Heart left ventricle (tissue), 16 donors: ENCODE data around the gene UQCC3. TPM values are rescaled to one million over a fixed set of nuclear protein-coding genes. Genes with fewer than 3 reads are reported as not detected.

Experiments used
- ATAC-seq, 4 donors: fragments of 200-7000 bp; cut with Tn5 transposase; one replicate each; pipeline ENCODE4 v1.9.1; 2020 to 2022; ENCODE audit warnings: moderate library complexity in 4 of 4, mild to moderate bottlenecking in 3 of 4, moderate number of reproducible peaks in 1 of 4
- DNase-seq, 5 donors: peaks; one replicate each; pipeline ENCODE4 v3.0.0-alpha.2; 2020
- H3K27ac ChIP-seq, 12 donors: fragments of 200-600 bp; sonication (generic) in 4 of 12; one replicate each; pipeline versions ENCODE4 v1.5.0 to v1.8.0; 2016 to 2022; ENCODE audit warnings: mild to moderate bottlenecking in 2 of 12
- H3K27me3 ChIP-seq, 9 donors: fragments of 200-600 bp; sonication (generic) in 2 of 9; one replicate each; pipeline versions ENCODE4 v1.5.1 to v1.8.0; 2016 to 2022; ENCODE audit warnings: mild to moderate bottlenecking in 3 of 9
- H3K36me3 ChIP-seq, 9 donors: fragments of 200-600 bp; sonication (generic) in 2 of 9; one replicate each; pipeline versions ENCODE4 v1.5.0 to v1.8.0; 2018 to 2022; ENCODE audit warnings: mild to moderate bottlenecking in 2 of 9
- H3K4me1 ChIP-seq, 12 donors: fragments of 200-600 bp; sonication (generic) in 4 of 12; one replicate each; pipeline versions ENCODE4 v1.5.0 to v1.8.0; 2016 to 2022; ENCODE audit warnings: mild to moderate bottlenecking in 3 of 12
- H3K4me3 ChIP-seq, 12 donors: fragments of 200-600 bp; sonication (generic) in 4 of 12; one replicate each; pipeline versions ENCODE4 v1.5.0 to v1.8.0; 2017 to 2022; ENCODE audit warnings: mild to moderate bottlenecking in 9 of 12, moderate library complexity in 4 of 12
- H3K9me3 ChIP-seq, 12 donors: fragments of 200-600 bp; sonication (generic) in 4 of 12; one replicate each; pipeline versions ENCODE4 v1.5.0 to v1.8.0; 2016 to 2022; ENCODE audit warnings: mild to moderate bottlenecking in 1 of 12
- CTCF ChIP-seq, 12 donors: fragments of 200-600 bp; sonication (generic) in 4 of 12; IDR thresholded peaks; one replicate each; pipeline versions ENCODE4 v1.5.0 to v1.8.0; 2018 to 2022; ENCODE audit warnings: antibody characterized with exemption in 12 of 12, mild to moderate bottlenecking in 5 of 12
- POLR2A ChIP-seq, 2 donors: fragments of 450-650 bp; IDR thresholded peaks; one replicate each; pipeline ENCODE4 v1.6.1; 2017; ENCODE audit warnings: antibody characterized with exemption in 2 of 2, mild to moderate bottlenecking in 2 of 2, moderate library complexity in 2 of 2
- WGBS, 4 donors: extraction: QIAGEN DNeasy Blood & Tissue Kit in 2 of 4; methylation state at CpG; one replicate each; pipeline versions ENCODE4 v1.1.5 to v1.1.7; 2013 to 2018; 5-methylcytosine and 5-hydroxymethylcytosine counted together
- intact Hi-C, 10 donors: fragments of 100-400 bp; cut with DNase I; formaldehyde crosslinking; loops; one replicate each; pipeline versions ENCODE4 v1.11.1 to v1.14.2; 2022
- polyA plus RNA-seq, 2 donors: library from polyadenylated mRNA; stranded (reverse); fragments of 200-250 nt; gene quantifications; one replicate each; pipeline ENCODE4 v1.2.3, GENCODE V29; 2013
- total RNA-seq, 9 donors: library from RNA; depleted of rRNA in 2 of 9; stranded (reverse); fragments of >200 nt in 2 of 9; fragmentation: NEBNext Ultra II Directional in 3 of 9; extraction: Animal tissue kit (Norgen Biotek cat#: 25700) in 3 of 9; gene quantifications; one replicate each; pipeline versions ENCODE4 v1.1.0 to v1.2.4, GENCODE V29; 2016 to 2023
- donor health status: ischemic (EF 13 %, LVEDD 7.1; RV severe dilation, severe dysfunction).
- donor health status: healthy with polysubstance abuse.
- donor health status: DM: no; HTN: yes; CAD: no.
- donor health status: DM: no; HTN: no; CAD: no.
- donor health status: ischemic (EF 25% LVEDD 6.9; RV normal size, moderate dysfunction).
- donor health status: ischemic (EF 25% LVEDD 5.7; RV mildly dilated, moderate dysfunction).
- donor health status: healthy.
- donor health status: DM: yes; HTN: yes; CAD: no.
- donor health status: ischemic (EF 35%, LVEDD 5.7; RV mildly dilated, moderate dysfunction).
- donor health status: nonischemic (EF 11% LVEDD 7.7; RV severe dilation, severe dysfunction).
- donor health status: DM: yes; HTN: yes; CAD: no.
- donor health status: PGD.
- donor health status: ischemic (EF 29% LVEDD 5.4; RV normal size, mild dysfunction).
- donor health status: nonischemic (EF 23%, LVEDD 6.1; RV moderate dilation, normal function).

Gene UQCC3
- total and polyA plus RNA-seq, 11 donors: 5.3 to 15.8 (median 6.1) TPM

DNA sequence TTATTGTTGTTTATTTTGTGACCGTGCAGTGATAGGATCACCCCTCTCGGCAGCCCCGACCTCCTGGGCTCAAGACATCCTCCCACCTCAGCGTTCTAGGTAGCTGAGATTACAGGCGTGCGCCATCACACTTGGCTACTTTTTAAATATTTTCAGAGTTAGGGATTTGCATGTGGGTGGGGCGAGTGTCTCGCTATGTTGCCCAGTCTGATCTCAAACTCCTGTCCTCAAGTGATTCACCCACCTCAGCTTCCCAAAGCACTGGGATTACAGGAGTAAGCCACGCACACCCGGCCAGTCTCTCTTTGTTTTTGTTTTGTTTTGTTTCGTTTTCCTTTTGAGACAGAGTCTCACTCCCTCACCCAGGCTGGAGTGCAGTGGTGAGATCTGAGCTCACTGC is 17.2 kb upstream of the UQCC3 start:
- intact Hi-C loops: no loop called here
- peaks cover 0 to 9% (median 5%) of the 10 kb centered on the region in 9 donors for H3K36me3 ChIP-seq
- H3K9me3 ChIP-seq: no peaks in the 10 kb centered on the region
- H3K4me1 ChIP-seq: peaks cover 0 to 17% (median 13%) of the 10 kb centered on the region in 12 donors
- 89 to 91% (median 90%) methylated on average over 11 of the region's 11 CpGs for whole genome bisulfite sequencing, 4 donors
- no peak overlapping the region for H3K4me3 ChIP-seq
- no peaks in the 10 kb centered on the region for H3K27me3 ChIP-seq
- DNase-seq (peak in 1 of 5 donors; percentile 35), ATAC-seq (no peak)
- no peak overlapping the region for H3K27ac ChIP-seq
- TF ChIP-seq CTCF (IDR thresholded peaks at IDR 0.05): no peak
- no peak for TF ChIP-seq POLR2A (IDR thresholded peaks at IDR 0.05)

DNA sequence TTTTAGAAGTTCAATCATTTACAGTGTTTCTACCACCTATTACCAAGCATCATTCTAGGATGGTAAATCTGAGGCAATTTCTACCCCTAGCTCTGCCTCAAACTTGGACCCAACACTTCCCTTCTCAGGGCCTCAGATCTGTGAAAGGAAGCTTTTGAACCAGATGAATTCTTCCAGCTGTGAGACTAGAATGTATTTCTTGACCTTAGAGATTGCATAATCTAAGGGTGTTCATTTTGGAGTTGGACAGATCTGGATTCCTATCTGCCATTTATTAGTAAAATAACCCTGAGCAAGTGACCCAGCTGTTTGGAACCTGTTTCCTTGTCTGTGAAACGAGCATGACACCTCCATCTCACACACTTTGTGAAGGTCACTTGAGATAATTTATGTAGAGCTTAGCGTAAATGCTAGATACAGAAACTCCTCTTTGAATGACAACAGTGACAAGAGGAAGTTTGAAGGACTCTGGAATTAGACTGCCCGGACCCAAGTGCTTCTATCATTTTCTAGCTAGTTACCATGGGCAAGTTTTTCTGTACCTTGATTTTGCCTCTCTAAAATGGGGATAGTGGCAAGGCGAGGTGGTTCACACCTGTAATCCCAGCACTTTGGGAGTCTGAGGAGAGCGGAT is 14.6 kb upstream of the UQCC3 start:
- WGBS, 4 donors: 41 to 62% (median 56%) methylated on average over 5 of the region's 5 CpGs
- no peak for DNase-seq
- no peak for TF ChIP-seq POLR2A (IDR thresholded peaks at IDR 0.05)
- TF ChIP-seq CTCF (IDR thresholded peaks at IDR 0.05): no peak
- no peak overlapping the region for H3K4me3 ChIP-seq
- H3K4me1 ChIP-seq: peaks cover 0 to 11% (median 8%) of the 10 kb centered on the region in 12 donors
- H3K36me3 ChIP-seq: peaks cover 0 to 10% (median 1%) of the 10 kb centered on the region in 9 donors
- H3K9me3 ChIP-seq: no peaks in the 10 kb centered on the region
- intact Hi-C loops: no loop called here
- no peak overlapping the region for H3K27ac ChIP-seq
- no peaks in the 10 kb centered on the region for H3K27me3 ChIP-seq
- ATAC-seq: no peak

GRCh38 chr11:62664405-62665074 is 6.9 kb upstream of the UQCC3 start:
- Histone ChIP-seq H3K36me3 (peaks cover 0 to 41% (median 27%) of the 10 kb centered on the region in 9 donors), H3K27me3 (no peaks in the 10 kb centered on the region), H3K9me3 (no peaks in the 10 kb centered on the region), H3K27ac (peak overlapping the region in 11 of 12 donors; percentile 84 to 98 (median 90)), H3K4me1 (peaks cover 5 to 41% (median 29%) of the 10 kb centered on the region in 12 donors), H3K4me3 (peak overlapping the region; percentile 53 to 92 (median 83))
- 4 to 6% (median 5%) methylated on average over 27 to 36 of the region's 36 CpGs for WGBS, 4 donors
- ATAC-seq (peak; percentile 18 to 46 (median 40)), DNase-seq (peak in 1 of 5 donors; percentile 5)
- intact Hi-C loops: loop anchor here in 1 of 10 donors (2.0 to 5.0 kb wide), 2 partner anchors 18 to 43 kb away; partner anchors contain the start of genes BSCL2, GANAB and GNG3
- no peak for TF ChIP-seq CTCF (IDR thresholded peaks at IDR 0.05)
- no peak for TF ChIP-seq POLR2A (IDR thresholded peaks at IDR 0.05)

GRCh38 chr11:62665075-62665598 is 6.3 kb upstream of the UQCC3 start, which contains the start of the genes C11orf98 and CSKMT:
C11orf98 (minus strand) TSS chr11:62665210; CDS start chr11:62665169, 41 bp downstream.
CSKMT (plus strand) TSS chr11:62665312; CDS start chr11:62665880, 568 bp downstream.
- Histone ChIP-seq H3K27me3 (no peaks in the 10 kb centered on the region), H3K4me1 (peaks cover 5 to 45% (median 32%) of the 10 kb centered on the region in 12 donors), H3K36me3 (peaks cover 0 to 41% (median 27%) of the 10 kb centered on the region in 9 donors), H3K4me3 (peak within 1 kb of the TSS; percentile 53 to 92 (median 83)), H3K9me3 (no peaks in the 10 kb centered on the region), H3K27ac (peak within 1 kb of the TSS; percentile 30 to 98 (median 90))
- peak; percentile 97 to 98 (median 98) for ATAC-seq
- TF ChIP-seq CTCF (IDR thresholded peaks at IDR 0.05): no peak
- peak; percentile 91 to 97 for TF ChIP-seq POLR2A (IDR thresholded peaks at IDR 0.05)
- 0 to 1% (median 0%) methylated on average over 41 to 47 of the region's 47 CpGs for WGBS, 4 donors
- intact Hi-C loops: loop anchor here in 1 of 10 donors (2.0 to 5.0 kb wide), 2 partner anchors 18 to 42 kb away; partner anchors contain the start of genes BSCL2, GANAB and GNG3
- DNase-seq: peak; percentile 95 to 97 (median 95)
